MM.1S (cell line): ENCODE measurements around the gene ACOX3.

ENCODE experiments used
- CTCF ChIP-seq: fragments of 300-600 bp; sonication (generic); IDR thresholded peaks from 2 replicates; pipeline ENCODE4 v1.5.1; 2016; ENCODE audit warnings: antibody characterized with exemption, low read length, mixed read lengths
- EZH2 ChIP-seq: fragments of 300-600 bp; sonication (generic); optimal IDR thresholded peaks from 2 replicates; pipeline ENCODE3; 2017; ENCODE audit warnings: low read depth, mild to moderate bottlenecking, antibody characterized with exemption, low read length, mixed read lengths
- EZH2phosphoT487 ChIP-seq: fragments of 300-600 bp; sonication (generic); IDR thresholded peaks from 2 replicates; pipeline ENCODE4 v1.6.1; 2018; ENCODE audit warnings: antibody characterized with exemption, low read length

- TF ChIP-seq CTCF: no peak
- TF ChIP-seq EZH2: no peak
- no peak for TF ChIP-seq EZH2phosphoT487
Measured at GRCh38 chr4:8438743-8439142, 1.8 kb downstream of the ACOX3 start.
